Osteoblast (primary cell): ENCODE measurements around the gene SNX32. TPM values are rescaled to one million over a fixed set of nuclear protein-coding genes. Genes with fewer than 3 reads are reported as not detected.
"Not testable (repeated sequence)": the region's sequence is repeated elsewhere in the genome, so short reads cannot be mapped to it uniquely, and the experiment has no call there.

Source experiments
- DNase-seq: peaks from one replicate; pipeline ENCODE4 v3.0.0; 2011; ENCODE audit warnings: low spot score, mixed read lengths; ENCODE audit not compliant: insufficient read length; ENCODE audit errors: missing footprints
- H2AFZ ChIP-seq: 2 replicates; pipeline ENCODE4 v1.6.0; 2011; ENCODE audit warnings: mild to moderate bottlenecking, low read length
- H3K27ac ChIP-seq: 2 replicates; pipeline ENCODE4 v1.5.1; 2011; ENCODE audit warnings: mild to moderate bottlenecking, low read depth, low read length, moderate library complexity
- H3K27me3 ChIP-seq: 2 replicates; pipeline ENCODE4 v1.6.0; 2012; ENCODE audit warnings: mild to moderate bottlenecking, control low read depth, inconsistent platforms, low read length, moderate library complexity; ENCODE audit not compliant: insufficient read depth
- H3K36me3 ChIP-seq: 2 replicates; pipeline ENCODE4 v1.5.1; 2011; ENCODE audit warnings: mild to moderate bottlenecking, low read length, control low read depth, moderate library complexity; ENCODE audit not compliant: insufficient read depth
- H3K4me1 ChIP-seq: 2 replicates; pipeline ENCODE4 v1.5.1; 2011; ENCODE audit warnings: mild to moderate bottlenecking, low read length, control low read depth, moderate library complexity; ENCODE audit not compliant: insufficient read depth
- H3K4me2 ChIP-seq: 2 replicates; pipeline ENCODE4 v1.6.0; 2011; ENCODE audit warnings: mild to moderate bottlenecking, low read length; ENCODE audit not compliant: insufficient read depth
- H3K4me3 ChIP-seq: fragments of 200-600 bp; sonication (generic); 3 replicates; pipeline ENCODE4 v1.5.1; 2012; ENCODE audit warnings: mild to moderate bottlenecking, low read length, inconsistent platforms; ENCODE audit not compliant: insufficient read depth
- H3K79me2 ChIP-seq: 2 replicates; pipeline ENCODE4 v1.6.0; 2012; ENCODE audit warnings: mild to moderate bottlenecking, low read length, control low read depth, inconsistent platforms; ENCODE audit not compliant: insufficient read depth
- H3K9me3 ChIP-seq: 2 replicates; pipeline ENCODE4 v1.5.1; 2011; ENCODE audit warnings: low read depth, low read length, control low read depth
- H4K20me1 ChIP-seq: 2 replicates; pipeline ENCODE4 v1.6.0; 2012; ENCODE audit warnings: mild to moderate bottlenecking, low read length, control low read depth; ENCODE audit not compliant: insufficient read depth
- total RNA-seq: library from RNA; depleted of rRNA; stranded (reverse); fragments of >200 nt; gene quantifications from 2 replicates; pipeline ENCODE4 v1.2.3, GENCODE V29; 2012
- TF ChIP-seq, protein P1 (sequence below): IDR thresholded peaks from 2 replicates; pipeline ENCODE4 v1.5.1; 2011; ENCODE audit warnings: mild to moderate bottlenecking, low read depth, low read length, moderate library complexity; ENCODE audit errors: extremely low read depth

The SNX32 gene
- total RNA-seq, 1 donor, result 1.1 TPM

DNA sequence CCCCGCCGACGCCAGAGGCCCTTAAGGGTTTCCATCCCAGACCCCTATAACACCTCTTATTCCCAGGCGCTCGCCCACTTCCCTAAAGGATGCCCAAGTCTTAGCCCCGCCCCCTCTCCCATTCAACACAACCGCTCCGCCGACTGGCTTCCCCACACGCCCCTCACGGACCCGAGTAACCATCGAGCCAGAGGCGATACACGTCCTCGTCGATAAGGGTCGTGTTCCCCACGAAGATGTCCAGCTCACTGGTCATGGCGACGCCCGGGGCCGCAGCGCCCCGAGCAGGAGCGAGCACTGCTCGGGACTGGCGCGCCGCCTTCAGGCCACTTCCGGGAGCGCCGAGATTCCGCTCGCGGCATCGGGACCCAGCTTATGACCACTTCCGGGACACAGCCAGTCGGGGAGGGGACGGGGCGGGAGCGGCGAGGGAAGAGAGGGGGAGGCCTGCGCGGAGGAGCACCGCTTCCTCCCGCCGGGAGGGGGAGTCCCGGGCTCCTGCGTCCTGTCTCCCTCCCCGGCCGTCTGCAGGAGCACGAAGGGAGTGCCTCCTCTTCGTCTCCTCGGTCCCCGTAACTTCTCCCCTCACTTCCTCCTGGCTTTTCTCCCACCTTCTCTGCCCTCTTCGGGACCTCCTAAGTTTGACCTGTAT lies 54.5 kb downstream of the SNX32 start, which contains the start of gene FIBP:
Gene FIBP, minus strand, starts transcription at position 309 of the 652 bp plus-strand sequence. Its CDS starts 53 bp downstream, at position 256.
- Histone ChIP-seq H3K79me2 (peaks cover 63% of the 10 kb centered on the region), H3K27ac (peak within 1 kb of the TSS; percentile 98), H3K4me2 (peak within 1 kb of the TSS; percentile 100), H3K4me1 (peaks cover 48% of the 10 kb centered on the region), H2AFZ (peak within 1 kb of the TSS; percentile 88), H3K4me3 (peak within 1 kb of the TSS; percentile 95), H4K20me1 (peaks cover 45% of the 10 kb centered on the region), H3K27me3 (no peaks in the 10 kb centered on the region), H3K36me3 (peaks cover 49% of the 10 kb centered on the region), H3K9me3 (no peaks in the 10 kb centered on the region)
- DNase-seq, result peak; percentile 100
- TF ChIP-seq, protein P1, sequence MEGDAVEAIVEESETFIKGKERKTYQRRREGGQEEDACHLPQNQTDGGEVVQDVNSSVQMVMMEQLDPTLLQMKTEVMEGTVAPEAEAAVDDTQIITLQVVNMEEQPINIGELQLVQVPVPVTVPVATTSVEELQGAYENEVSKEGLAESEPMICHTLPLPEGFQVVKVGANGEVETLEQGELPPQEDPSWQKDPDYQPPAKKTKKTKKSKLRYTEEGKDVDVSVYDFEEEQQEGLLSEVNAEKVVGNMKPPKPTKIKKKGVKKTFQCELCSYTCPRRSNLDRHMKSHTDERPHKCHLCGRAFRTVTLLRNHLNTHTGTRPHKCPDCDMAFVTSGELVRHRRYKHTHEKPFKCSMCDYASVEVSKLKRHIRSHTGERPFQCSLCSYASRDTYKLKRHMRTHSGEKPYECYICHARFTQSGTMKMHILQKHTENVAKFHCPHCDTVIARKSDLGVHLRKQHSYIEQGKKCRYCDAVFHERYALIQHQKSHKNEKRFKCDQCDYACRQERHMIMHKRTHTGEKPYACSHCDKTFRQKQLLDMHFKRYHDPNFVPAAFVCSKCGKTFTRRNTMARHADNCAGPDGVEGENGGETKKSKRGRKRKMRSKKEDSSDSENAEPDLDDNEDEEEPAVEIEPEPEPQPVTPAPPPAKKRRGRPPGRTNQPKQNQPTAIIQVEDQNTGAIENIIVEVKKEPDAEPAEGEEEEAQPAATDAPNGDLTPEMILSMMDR, result peak; percentile 72

DNA sequence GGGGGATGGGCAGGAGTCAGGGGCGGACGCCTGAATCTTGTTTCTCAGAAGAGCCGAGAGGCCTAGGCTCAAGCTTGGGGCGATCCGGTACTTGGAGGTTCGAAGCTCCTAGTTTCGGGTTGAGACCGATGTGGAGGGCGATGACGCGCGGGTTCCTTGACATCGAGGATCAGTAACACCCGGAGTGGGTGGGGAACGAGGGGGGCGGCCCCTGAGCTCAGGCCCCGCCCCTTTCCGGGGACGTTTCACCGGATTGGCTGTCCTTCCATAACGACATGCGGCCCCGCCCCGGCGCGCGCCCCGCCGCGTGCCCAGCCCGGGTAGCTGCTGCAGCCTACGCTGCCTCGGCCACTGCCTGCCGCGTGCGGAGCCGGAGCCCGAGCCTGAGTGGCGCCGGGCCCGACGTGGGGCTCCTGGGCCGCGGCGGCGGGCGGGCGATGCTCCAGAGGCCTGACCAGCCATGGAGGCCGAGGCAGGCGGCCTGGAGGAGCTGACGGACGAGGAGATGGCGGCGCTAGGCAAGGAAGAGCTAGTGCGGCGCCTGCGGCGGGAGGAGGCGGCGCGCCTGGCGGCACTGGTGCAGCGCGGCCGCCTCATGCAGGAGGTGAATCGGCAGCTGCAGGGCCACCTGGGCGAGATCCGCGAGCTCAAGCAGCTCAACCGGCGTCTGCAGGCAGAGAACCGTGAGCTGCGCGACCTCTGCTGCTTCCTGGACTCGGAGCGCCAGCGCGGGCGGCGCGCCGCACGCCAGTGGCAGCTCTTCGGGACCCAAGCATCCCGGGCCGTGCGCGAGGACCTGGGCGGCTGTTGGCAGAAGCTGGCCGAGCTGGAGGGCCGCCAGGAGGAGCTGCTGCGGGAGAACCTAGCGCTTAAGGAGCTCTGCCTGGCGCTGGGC lies 56.8 kb downstream of the SNX32 start, which contains the start of gene CCDC85B:
Gene CCDC85B, plus strand, starts transcription at position 350 of the 895 bp plus-strand sequence. Its CDS starts 111 bp downstream, at position 461.
- peak within 1 kb of the TSS; percentile 95 for H3K4me3 ChIP-seq
- DNase-seq, result peak; percentile 99
- no peaks in the 10 kb centered on the region for H3K27me3 ChIP-seq
- TF ChIP-seq, protein P1, result no peak
- peaks cover 65% of the 10 kb centered on the region for H3K79me2 ChIP-seq
- H4K20me1 ChIP-seq, result peaks cover 44% of the 10 kb centered on the region
- H3K4me2 ChIP-seq, result peak within 1 kb of the TSS; percentile 100
- H3K9me3 ChIP-seq, result no peaks in the 10 kb centered on the region
- H3K36me3 ChIP-seq, result peaks cover 46% of the 10 kb centered on the region
- peaks cover 68% of the 10 kb centered on the region for H3K4me1 ChIP-seq
- peak within 1 kb of the TSS; percentile 98 for H3K27ac ChIP-seq
- H2AFZ ChIP-seq, result no peak within 1 kb of the TSS

- TF ChIP-seq, protein P1, result peak; percentile 26
- H3K9me3 ChIP-seq, result no peaks in the 10 kb centered on the region
- peak overlapping the region; percentile 98 for H3K27ac ChIP-seq
- H2AFZ ChIP-seq, result no peak overlapping the region
- peaks cover 77% of the 10 kb centered on the region for H3K4me1 ChIP-seq
- peaks cover 48% of the 10 kb centered on the region for H3K36me3 ChIP-seq
- peaks cover 66% of the 10 kb centered on the region for H3K79me2 ChIP-seq
- peak; percentile 86 for DNase-seq
- peaks cover 50% of the 10 kb centered on the region for H4K20me1 ChIP-seq
- peak overlapping the region; percentile 95 for H3K4me3 ChIP-seq
- H3K27me3 ChIP-seq, result no peaks in the 10 kb centered on the region
- H3K4me2 ChIP-seq, result peak overlapping the region; percentile 100
Observed at GRCh38 chr11:65891219-65892136, 57.7 kb downstream of the SNX32 start.

DNA sequence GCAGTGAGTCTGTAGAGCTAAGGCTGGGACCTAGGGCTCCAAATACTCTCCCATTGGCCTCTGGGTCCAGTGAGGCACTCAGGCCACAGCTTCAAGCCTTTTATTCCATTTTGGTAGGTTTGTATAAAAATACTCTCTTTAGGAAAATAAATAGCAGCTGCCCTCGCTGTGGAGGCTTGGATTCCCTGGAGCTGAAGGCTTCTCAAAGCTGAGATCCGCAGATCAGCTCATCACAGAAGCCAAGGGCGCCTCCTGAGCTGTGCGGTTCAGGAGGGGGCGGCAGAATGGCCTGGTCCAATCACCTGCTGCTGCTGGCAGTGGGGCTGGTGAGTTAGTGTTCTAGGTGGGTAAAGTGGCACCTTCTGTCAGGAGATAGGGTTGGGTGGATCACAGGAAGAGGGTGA lies 58.4 kb downstream of the SNX32 start:
- Histone ChIP-seq H3K79me2 (peaks cover 66% of the 10 kb centered on the region), H3K4me1 (peaks cover 79% of the 10 kb centered on the region)
- peak; percentile 77 for DNase-seq

More for the DNA sequence above, 58.4 kb downstream of the SNX32 start:
- Histone ChIP-seq H3K4me2 (peak overlapping the region; percentile 100), H4K20me1 (peaks cover 56% of the 10 kb centered on the region), H3K27ac (peak overlapping the region; percentile 98), H3K36me3 (peaks cover 49% of the 10 kb centered on the region), H3K4me3 (peak overlapping the region; percentile 95)
- H3K9me3 ChIP-seq, H3K27me3 ChIP-seq, H2AFZ ChIP-seq: not testable (repeated sequence)
